Femur (tissue), 1 donor: ENCODE measurements around the gene DOCK11.

Source experiments
- DNase-seq: peaks from one replicate; pipeline ENCODE4 v3.0.0-alpha.2; 2017

The DOCK11 gene

GRCh38 chrX:118502161-118502789 is 6.7 kb downstream of the DOCK11 start:
- no peak for DNase-seq

GRCh38 chrX:118503260-118504041 is 7.8 kb downstream of the DOCK11 start:
- no peak for DNase-seq

- no peak for DNase-seq
Measured at GRCh38 chrX:118504581-118504980, 9.0 kb downstream of the DOCK11 start.

- DNase-seq = no peak
Measured at GRCh38 chrX:118506805-118507480, 11.3 kb downstream of the DOCK11 start.

- DNase-seq = no peak
Measured at GRCh38 chrX:118507766-118508165, 12.2 kb downstream of the DOCK11 start.

GRCh38 chrX:118508221-118508620 is 12.6 kb downstream of the DOCK11 start:
- no peak for DNase-seq

GRCh38 chrX:118508635-118509034 is 13.0 kb downstream of the DOCK11 start:
- DNase-seq = peak; percentile 64

GRCh38 chrX:118510111-118510510 is 14.5 kb downstream of the DOCK11 start:
- DNase-seq = no peak

GRCh38 chrX:118513120-118513898 is 17.7 kb downstream of the DOCK11 start:
- no peak for DNase-seq

GRCh38 chrX:118519411-118520215 is 24.0 kb downstream of the DOCK11 start:
- DNase-seq = no peak

GRCh38 chrX:118520216-118521206 is 24.9 kb downstream of the DOCK11 start:
- DNase-seq = peak; percentile 59

GRCh38 chrX:118521435-118521834 is 25.8 kb downstream of the DOCK11 start:
- DNase-seq = no peak

GRCh38 chrX:118522230-118522926 is 26.8 kb downstream of the DOCK11 start:
- DNase-seq = no peak

- DNase-seq = no peak
Measured at GRCh38 chrX:118523920-118524319, 28.3 kb downstream of the DOCK11 start.

GRCh38 chrX:118524344-118524743 is 28.7 kb downstream of the DOCK11 start:
- no peak for DNase-seq

GRCh38 chrX:118525174-118525730 is 29.6 kb downstream of the DOCK11 start:
- no peak for DNase-seq

- DNase-seq = no peak
Measured at GRCh38 chrX:118526149-118526548, 30.5 kb downstream of the DOCK11 start.

GRCh38 chrX:118528071-118528737 is 32.6 kb downstream of the DOCK11 start:
- no peak for DNase-seq

GRCh38 chrX:118530219-118530911 is 34.8 kb downstream of the DOCK11 start:
- no peak for DNase-seq
